HEK293T (cell line): ENCODE measurements around the gene RNF44.
"Not testable (repeated sequence)": the region's sequence is repeated elsewhere in the genome, so short reads cannot be mapped to it uniquely, and the experiment has no call there.

ENCODE experiments used
- CTCF ChIA-PET: fragments of 350-600 bp; formaldehyde crosslinking; extraction: SDS; loops from one replicate; lab custom pipeline; 2021; ENCODE audit warnings: antibody characterized with exemption, inconsistent platforms; lab: Yijun Ruan, JAX
- POLR2A ChIA-PET: fragments of 350-600 bp; formaldehyde crosslinking; extraction: SDS; loops from one replicate; lab custom pipeline; 2020; ENCODE audit warnings: antibody characterized with exemption, inconsistent platforms; lab: Yijun Ruan, JAX
- DNase-seq: peaks from one replicate; pipeline ENCODE4 v3.0.0; 2012; ENCODE audit warnings: mixed read lengths; ENCODE audit errors: extremely low spot score
- ARNT ChIP-seq: fragments of 450-650 bp; IDR thresholded peaks from 2 replicates; pipeline ENCODE4 v1.6.1; 2017; ENCODE audit warnings: mild to moderate bottlenecking
- BHLHE40 ChIP-seq: fragments of 450-650 bp; IDR thresholded peaks from 2 replicates; pipeline ENCODE4 v1.6.1; 2016; ENCODE audit warnings: mild to moderate bottlenecking, moderate library complexity, borderline replicate concordance
- CTBP1 ChIP-seq: fragments of 450-650 bp; IDR thresholded peaks from 2 replicates; pipeline ENCODE4 v1.6.1; 2016; ENCODE audit warnings: borderline replicate concordance
- ELF4 ChIP-seq: fragments of 450-650 bp; IDR thresholded peaks from 2 replicates; pipeline ENCODE4 v1.6.1; 2017; ENCODE audit warnings: antibody characterized with exemption
- FOXA1 ChIP-seq: fragments of 450-650 bp; IDR thresholded peaks from 2 replicates; pipeline ENCODE4 v1.6.1; 2016; ENCODE audit warnings: mild to moderate bottlenecking
- FOXK2 ChIP-seq: fragments of 450-650 bp; IDR thresholded peaks from 2 replicates; pipeline ENCODE4 v1.6.1; 2016; ENCODE audit warnings: mild to moderate bottlenecking
- FOXM1 ChIP-seq: fragments of 450-650 bp; IDR thresholded peaks from 2 replicates; pipeline ENCODE4 v1.6.1; 2017; ENCODE audit warnings: mild to moderate bottlenecking, borderline replicate concordance
- HDGF ChIP-seq: fragments of 450-650 bp; IDR thresholded peaks from 2 replicates; pipeline ENCODE4 v1.6.1; 2017; ENCODE audit warnings: antibody characterized with exemption, borderline replicate concordance
- L3MBTL2 ChIP-seq: fragments of 450-650 bp; conservative IDR thresholded peaks from 2 replicates; pipeline ENCODE4 v1.6.1; 2016; ENCODE audit warnings: mild to moderate bottlenecking
- LEF1 ChIP-seq: fragments of 450-650 bp; IDR thresholded peaks from 2 replicates; pipeline ENCODE4 v1.6.1; 2017; ENCODE audit warnings: mild to moderate bottlenecking, borderline replicate concordance
- NFRKB ChIP-seq: fragments of 450-650 bp; IDR thresholded peaks from 2 replicates; pipeline ENCODE4 v1.6.1; 2016; ENCODE audit warnings: mild to moderate bottlenecking, moderate library complexity
- SP1 ChIP-seq: fragments of 450-650 bp; IDR thresholded peaks from 2 replicates; pipeline ENCODE4 v1.6.1; 2017
- SUZ12 ChIP-seq: fragments of 450-650 bp; IDR thresholded peaks from 2 replicates; pipeline ENCODE4 v1.6.1; 2016; ENCODE audit warnings: mild to moderate bottlenecking
- TARDBP ChIP-seq: fragments of 450-650 bp; IDR thresholded peaks from 2 replicates; pipeline ENCODE4 v1.6.1; 2016
- ZNF384 ChIP-seq: fragments of 450-650 bp; IDR thresholded peaks from 2 replicates; pipeline ENCODE4 v1.6.1; 2016
- TF ChIP-seq, protein P1 (sequence below): fragments of 450-650 bp; IDR thresholded peaks from 2 replicates; pipeline ENCODE4 v1.6.1; 2016

Gene RNF44

DNA sequence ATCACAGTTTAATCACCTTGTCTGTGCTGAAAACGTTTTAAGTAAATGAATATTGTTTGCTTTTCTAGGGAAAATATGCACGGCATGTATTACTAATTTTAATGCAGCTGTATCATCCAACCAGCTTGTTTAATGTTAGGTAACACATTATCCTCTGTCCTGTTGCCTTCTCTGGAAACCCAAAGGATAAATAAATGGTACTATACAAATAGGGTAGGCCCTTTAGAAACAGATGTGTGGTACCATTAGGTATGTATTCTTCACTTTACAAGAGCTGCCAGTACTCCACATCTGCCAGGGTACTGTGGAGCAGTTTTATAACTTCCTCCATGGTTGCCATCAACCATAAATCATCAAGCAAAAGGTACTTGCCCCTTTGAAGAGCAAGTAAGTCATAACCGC, 46.1 kb downstream of the RNF44 start:
- CTCF ChIA-PET: no interaction called here
- TF ChIP-seq, protein P1, sequence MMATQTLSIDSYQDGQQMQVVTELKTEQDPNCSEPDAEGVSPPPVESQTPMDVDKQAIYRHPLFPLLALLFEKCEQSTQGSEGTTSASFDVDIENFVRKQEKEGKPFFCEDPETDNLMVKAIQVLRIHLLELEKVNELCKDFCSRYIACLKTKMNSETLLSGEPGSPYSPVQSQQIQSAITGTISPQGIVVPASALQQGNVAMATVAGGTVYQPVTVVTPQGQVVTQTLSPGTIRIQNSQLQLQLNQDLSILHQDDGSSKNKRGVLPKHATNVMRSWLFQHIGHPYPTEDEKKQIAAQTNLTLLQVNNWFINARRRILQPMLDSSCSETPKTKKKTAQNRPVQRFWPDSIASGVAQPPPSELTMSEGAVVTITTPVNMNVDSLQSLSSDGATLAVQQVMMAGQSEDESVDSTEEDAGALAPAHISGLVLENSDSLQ: no peak
- no peak for TF ChIP-seq L3MBTL2
- TF ChIP-seq LEF1: no peak
- no peak for TF ChIP-seq CTBP1
- no peak for TF ChIP-seq FOXK2
- TF ChIP-seq SP1: no peak
- no peak for TF ChIP-seq HDGF
- TF ChIP-seq BHLHE40: no peak
- no peak for TF ChIP-seq ZNF384
- TF ChIP-seq SUZ12: no peak
- no peak for TF ChIP-seq ARNT
- no peak for DNase-seq
- POLR2A ChIA-PET: no interaction called here

DNA sequence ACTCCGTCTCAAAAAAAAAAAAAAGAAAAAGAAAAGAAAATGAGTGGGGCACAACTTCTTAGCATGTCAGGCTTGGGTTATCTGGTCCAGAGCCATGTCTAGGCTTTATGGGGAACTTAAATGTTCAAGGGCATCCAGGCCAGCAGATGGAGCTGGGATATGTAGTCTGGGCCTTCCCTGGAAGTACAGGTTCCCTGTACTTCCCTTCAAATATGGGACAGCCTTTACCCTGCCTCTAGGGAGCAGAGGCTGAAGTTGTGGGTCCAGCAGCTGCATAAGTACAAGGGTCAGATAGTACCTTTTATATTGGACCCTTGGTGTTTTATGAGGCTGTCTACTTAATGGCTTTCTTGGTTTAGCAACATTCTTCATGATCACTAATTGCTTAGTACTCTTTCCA, 46.9 kb downstream of the RNF44 start:
- ChIA-PET CTCF (no interaction called here), POLR2A (interaction anchor here (0.6 kb wide), 1 partner anchor 53 kb away, joined by 3 read pairs; no protein-coding TSS in a partner anchor)
- no peak for DNase-seq
- TF ChIP-seq ELF4: no peak
- no peak for TF ChIP-seq FOXA1
- no peak for TF ChIP-seq BHLHE40
- TF ChIP-seq SUZ12: no peak
- TF ChIP-seq ARNT: no peak
- TF ChIP-seq TARDBP: no peak
- TF ChIP-seq, protein P1: no peak
- no peak for TF ChIP-seq FOXK2
- TF ChIP-seq FOXM1: no peak
- no peak for TF ChIP-seq LEF1

DNA sequence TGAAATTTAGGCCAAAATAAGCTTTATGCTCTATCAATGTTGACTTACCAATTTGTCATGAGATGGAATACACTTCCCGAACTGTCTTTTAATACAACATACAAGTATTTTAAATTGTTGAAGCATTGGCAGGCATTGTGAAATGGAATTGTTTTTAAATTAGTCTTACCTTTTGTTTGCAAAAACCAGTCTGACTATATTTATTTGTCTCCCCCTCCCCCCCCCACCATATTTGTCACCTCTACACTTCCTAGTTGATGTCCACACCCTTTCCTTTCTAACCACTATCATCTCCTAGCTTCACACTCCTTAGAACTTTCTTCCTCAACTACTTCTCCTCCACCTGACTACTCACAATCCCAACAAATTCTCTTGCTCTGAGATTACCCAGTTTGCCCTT, 48.1 kb downstream of the RNF44 start:
- ChIA-PET POLR2A (no interaction called here), CTCF (interaction anchor here (1.0 kb wide), 1 partner anchor 41 kb away, joined by 3 read pairs; no protein-coding TSS in a partner anchor)
- DNase-seq: no peak
- TF ChIP-seq CTBP1 (no peak), FOXM1 (no peak)

DNA sequence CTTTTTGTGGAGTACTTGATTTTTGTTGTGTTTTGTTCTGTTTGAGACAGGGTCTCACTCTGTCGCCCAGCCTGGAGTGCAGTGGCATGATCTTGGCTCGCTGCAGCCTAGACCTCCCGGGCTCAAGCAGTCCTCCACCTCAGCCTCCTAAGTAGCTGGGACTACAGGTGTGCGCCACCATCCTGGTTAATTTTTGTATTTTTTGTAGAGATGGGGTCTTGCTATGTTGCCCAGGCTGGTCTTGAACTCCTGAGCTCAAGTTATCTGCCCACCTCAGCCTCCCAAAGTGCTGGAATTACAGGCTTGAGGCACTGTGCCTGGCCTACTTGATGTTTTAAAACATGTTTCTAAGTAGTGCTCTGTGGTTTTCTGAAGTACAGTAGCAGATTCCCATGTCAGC, 50.0 kb downstream of the RNF44 start:
- DNase-seq, POLR2A ChIA-PET, CTCF ChIA-PET: not testable (repeated sequence)

DNA sequence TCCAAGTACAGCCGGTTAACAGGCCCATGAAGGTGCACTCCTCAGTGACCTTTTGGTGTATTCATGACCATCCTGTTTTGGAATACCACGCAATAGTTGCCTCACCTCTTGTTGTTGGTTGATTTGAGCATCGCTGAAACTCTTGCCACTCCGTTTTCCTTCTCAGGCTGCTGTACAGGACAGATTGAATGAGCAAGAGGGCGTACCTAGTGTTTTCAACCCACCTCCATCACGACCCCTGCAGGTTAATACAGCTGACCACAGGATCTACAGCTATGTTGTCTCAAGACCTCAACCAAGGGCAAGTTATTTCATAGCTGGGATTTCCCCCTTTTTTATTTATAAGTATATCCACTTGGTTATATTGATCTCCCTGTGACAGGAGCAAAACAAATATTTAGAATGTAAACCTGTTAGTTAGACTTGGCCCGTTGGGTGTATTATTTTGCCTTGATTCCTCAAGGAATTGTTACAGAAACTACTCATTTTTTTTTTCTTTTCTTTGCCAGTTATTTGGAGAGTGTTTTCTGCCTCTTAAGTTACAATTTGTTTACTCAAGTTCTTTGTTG, 50.9 kb downstream of the RNF44 start:
- ChIA-PET POLR2A (interaction anchor here (0.8 kb wide), 1 partner anchor 51 kb away, joined by 3 read pairs; no protein-coding TSS in a partner anchor), CTCF (no interaction called here)
- DNase-seq: no peak
- TF ChIP-seq CTBP1 (no peak), NFRKB (no peak), ELF4 (no peak), HDGF (no peak), FOXA1 (no peak), SUZ12 (no peak), LEF1 (no peak), BHLHE40 (no peak), FOXK2 (no peak), ZNF384 (no peak), TARDBP (no peak), FOXM1 (no peak), ARNT (no peak), L3MBTL2 (no peak)
- TF ChIP-seq, protein P1: no peak

DNA sequence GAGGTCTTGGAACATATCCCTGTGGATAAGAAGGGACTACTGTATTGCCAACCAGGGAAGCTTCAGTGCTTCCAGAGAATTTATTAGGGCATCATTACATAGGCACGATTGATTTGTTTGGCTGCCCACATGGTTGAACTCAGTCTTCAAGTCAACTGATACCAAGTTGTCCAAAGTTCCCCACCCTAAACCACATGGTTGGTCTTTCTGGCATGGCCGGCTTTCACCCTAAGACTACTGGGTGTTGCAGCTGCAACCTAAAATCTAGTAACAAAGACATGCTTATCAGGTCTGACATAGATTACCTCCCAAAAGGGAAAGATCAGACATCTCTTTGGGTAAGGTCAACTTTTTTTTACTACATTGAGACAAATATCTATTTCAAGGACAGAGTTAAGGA, 52.0 kb downstream of the RNF44 start:
- ChIA-PET CTCF (interaction anchor here (1.9 kb wide), 1 partner anchor 37 kb away, joined by 7 read pairs; no protein-coding TSS in a partner anchor), POLR2A (no interaction called here)
- no peak for DNase-seq

More for the DNA sequence above, 52.0 kb downstream of the RNF44 start:
- no peak for TF ChIP-seq LEF1
- TF ChIP-seq HDGF: no peak
- TF ChIP-seq, protein P1: no peak
- TF ChIP-seq FOXA1: no peak
- no peak for TF ChIP-seq L3MBTL2
- TF ChIP-seq CTBP1: no peak
- no peak for TF ChIP-seq TARDBP
- TF ChIP-seq SP1: no peak
- TF ChIP-seq ELF4: no peak
- TF ChIP-seq FOXM1: no peak
- TF ChIP-seq FOXK2: no peak
- no peak for TF ChIP-seq SUZ12
- no peak for TF ChIP-seq BHLHE40
